ENCODE data around the gene RPL27A. TPM values are rescaled to one million over a fixed set of nuclear protein-coding genes. Genes with fewer than 3 reads are reported as not detected.
A peak's percentile ranks its signal among the peaks of the same experiment; 100 is the strongest.

The RPL27A gene
- total RNA-seq, 4 donors from 2014 or later, result 462 to 843 (median 770) TPM

GRCh38 chr11:8729837-8730696 is 47.5 kb downstream of the RPL27A start:
- H3K4me1 ChIP-seq, result peaks cover 28 to 62% (median 34%) of the 10 kb centered on the region in 4 donors
- no peak overlapping the region for H3K4me3 ChIP-seq
- WGBS, 2 donors (ENCODE audit: low coverage in 1 of 2), result 89 to 100% methylated on average over 2 to 38 of the region's 38 CpGs
- no peak for DNase-seq
- in situ Hi-C loops (cut with MboI; ENCODE audit: low pct_ligation_motif_present in 1 of 4, low pct_unique_long_range_greater_than_20kb in 1 of 4, low sequenced_read_pairs in 3 of 4) (no loop called here), intact Hi-C loops (cut with DNase I; ENCODE audit: low total_unique reads) (no loop called here)
- no peaks in the 10 kb centered on the region for H3K36me3 ChIP-seq
- H3K27me3 ChIP-seq, result no peaks in the 10 kb centered on the region
- H3K27ac ChIP-seq, result peak overlapping the region; percentile 63 to 93 (median 65)
- TF ChIP-seq POLR2AphosphoS5 (IDR thresholded peaks at IDR 0.05) (no peak), POLR2A (IDR thresholded peaks at IDR 0.05) (no peak), CTCF (IDR thresholded peaks at IDR 0.05) (no peak), EP300 (IDR thresholded peaks at IDR 0.05; ENCODE audit: low read depth) (no peak)
- H3K9me3 ChIP-seq, result no peaks in the 10 kb centered on the region

GRCh38 chr11:8730697-8731020 is 48.1 kb downstream of the RPL27A start:
- Histone ChIP-seq H3K4me1 (peaks cover 28 to 61% (median 34%) of the 10 kb centered on the region in 4 donors), H3K9me3 (no peaks in the 10 kb centered on the region), H3K4me3 (no peak overlapping the region), H3K36me3 (no peaks in the 10 kb centered on the region), H3K27ac (peak overlapping the region; percentile 63 to 93 (median 65)), H3K27me3 (no peaks in the 10 kb centered on the region)
- TF ChIP-seq EP300 (IDR thresholded peaks at IDR 0.05; ENCODE audit: low read depth), result no peak
- no peak for TF ChIP-seq POLR2A (IDR thresholded peaks at IDR 0.05)
- TF ChIP-seq CTCF (IDR thresholded peaks at IDR 0.05), result no peak
- TF ChIP-seq POLR2AphosphoS5 (IDR thresholded peaks at IDR 0.05), result no peak
- WGBS, 2 donors (ENCODE audit: low coverage in 1 of 2), result 97% methylated on average over 23 of the region's 23 CpGs; no CpG with 5 or more reads in 1 of the 2 donors
- in situ Hi-C loops (cut with MboI; ENCODE audit: low pct_ligation_motif_present in 1 of 4, low pct_unique_long_range_greater_than_20kb in 1 of 4, low sequenced_read_pairs in 3 of 4), result no loop called here
- intact Hi-C loops (cut with DNase I; ENCODE audit: low total_unique reads), result no loop called here
- DNase-seq, result no peak

DNA sequence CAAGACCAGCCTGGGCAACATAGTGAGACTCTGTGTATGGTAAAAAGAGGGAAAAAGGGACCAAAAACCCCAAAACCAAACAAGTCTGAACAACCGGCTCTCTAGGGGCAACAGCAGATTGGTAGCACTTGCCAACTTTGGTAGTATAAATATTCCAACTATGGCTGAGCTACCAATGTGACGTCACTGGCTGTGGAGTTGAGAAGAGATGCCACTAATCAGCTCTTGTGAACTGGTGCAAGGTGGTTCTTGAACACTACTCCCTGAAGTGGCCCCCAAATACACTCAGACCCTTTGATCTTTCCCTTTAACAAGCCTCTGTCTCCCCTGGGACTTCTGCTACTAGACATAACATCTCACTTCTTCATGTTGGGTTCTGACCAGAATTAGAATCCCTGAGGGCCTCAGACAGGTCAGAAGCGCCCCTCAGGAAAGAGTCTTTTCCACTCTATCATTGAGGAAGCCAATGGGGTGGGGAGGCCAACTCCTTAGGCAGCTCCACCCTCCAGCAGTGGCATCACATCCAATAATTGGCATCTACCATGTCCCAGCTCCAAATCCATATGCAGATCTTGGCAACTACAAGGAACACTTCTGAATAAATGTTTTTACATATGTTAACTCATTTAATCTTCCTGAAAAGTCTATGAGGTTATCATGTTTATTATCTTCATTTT is 49.2 kb downstream of the RPL27A start:
- DNase-seq, result no peak
- Histone ChIP-seq H3K4me1 (peaks cover 28 to 59% (median 34%) of the 10 kb centered on the region in 4 donors), H3K4me3 (no peak overlapping the region), H3K27me3 (no peaks in the 10 kb centered on the region), H3K36me3 (no peaks in the 10 kb centered on the region), H3K27ac (peak overlapping the region; percentile 63 to 93 (median 68)), H3K9me3 (no peaks in the 10 kb centered on the region)
- intact Hi-C loops (cut with DNase I; ENCODE audit: low total_unique reads), result no loop called here
- in situ Hi-C loops (cut with MboI; ENCODE audit: low pct_ligation_motif_present in 1 of 4, low pct_unique_long_range_greater_than_20kb in 1 of 4, low sequenced_read_pairs in 3 of 4), result no loop called here
- WGBS, 2 donors (ENCODE audit: low coverage in 1 of 2), result 71% methylated on average over 3 of the region's 3 CpGs; no CpG with 5 or more reads in 1 of the 2 donors
- no peak for TF ChIP-seq POLR2AphosphoS5 (IDR thresholded peaks at IDR 0.05)
- TF ChIP-seq POLR2A (IDR thresholded peaks at IDR 0.05), result no peak
- no peak for TF ChIP-seq CTCF (IDR thresholded peaks at IDR 0.05)
- no peak for TF ChIP-seq EP300 (IDR thresholded peaks at IDR 0.05; ENCODE audit: low read depth)

GRCh38 chr11:8732324-8732670 is 49.7 kb downstream of the RPL27A start:
- no peak for DNase-seq
- TF ChIP-seq EP300 (IDR thresholded peaks at IDR 0.05; ENCODE audit: low read depth) (no peak), CTCF (IDR thresholded peaks at IDR 0.05) (no peak), POLR2AphosphoS5 (IDR thresholded peaks at IDR 0.05) (no peak), POLR2A (IDR thresholded peaks at IDR 0.05) (no peak)
- Histone ChIP-seq H3K27me3 (no peaks in the 10 kb centered on the region), H3K36me3 (no peaks in the 10 kb centered on the region), H3K4me1 (peaks cover 27 to 54% (median 29%) of the 10 kb centered on the region in 4 donors), H3K9me3 (no peaks in the 10 kb centered on the region), H3K27ac (peak overlapping the region; percentile 63 to 93 (median 68)), H3K4me3 (no peak overlapping the region)
- 57 to 60% methylated on average over 3 of the region's 3 CpGs for WGBS, 2 donors (ENCODE audit: low coverage in 1 of 2)
- in situ Hi-C loops (cut with MboI; ENCODE audit: low pct_ligation_motif_present in 1 of 4, low pct_unique_long_range_greater_than_20kb in 1 of 4, low sequenced_read_pairs in 3 of 4), result no loop called here
- intact Hi-C loops (cut with DNase I; ENCODE audit: low total_unique reads), result no loop called here

Measured in transverse colon (tissue), 4 donors.